SU-DHL-6 (cell line): Measurements from ENCODE around the gene KLK12.

Experiments
- CTCF ChIP-seq: fragments of 200-600 bp; sonication (generic); IDR thresholded peaks from one replicate; pipeline ENCODE4 v1.5.1; 2017; ENCODE audit warnings: antibody characterized with exemption, mild to moderate bottlenecking, low read length, moderate library complexity; ENCODE audit not compliant: insufficient read depth, poor library complexity, severe bottlenecking
- EZH2phosphoT487 ChIP-seq: fragments of 200-600 bp; sonication (generic), shearing (Covaris generic); conservative IDR thresholded peaks from 2 replicates; pipeline ENCODE4 v1.6.1; 2018; ENCODE audit warnings: mild to moderate bottlenecking, antibody characterized with exemption, low read length, moderate library complexity, mixed read lengths

DNA sequence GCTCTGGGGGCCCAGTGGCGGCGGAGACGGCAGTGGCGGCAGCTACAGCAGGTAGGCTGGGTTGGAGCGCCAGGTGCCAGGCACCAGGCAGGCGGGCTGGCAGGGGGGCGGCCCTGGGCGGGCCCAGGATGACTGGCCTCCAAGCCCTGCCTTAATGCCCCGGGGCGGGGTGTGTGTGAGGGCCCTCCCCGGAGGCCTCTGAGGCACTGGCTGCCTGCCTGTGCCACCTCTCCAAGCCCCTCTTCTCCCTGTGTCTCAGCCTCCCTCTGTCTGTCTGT lies 8.3 kb downstream of the KLK12 start, which contains the start of gene KLK11:
- TF ChIP-seq CTCF (no peak), EZH2phosphoT487 (no peak)
